GM21529 (cell line): ENCODE results near the gene IGIP.

Experiments used
- ATAC-seq: cut with Tn5 transposase; IDR thresholded peaks from one replicate; pipeline ENCODE4 v1.9.1; 2021; ENCODE audit not compliant: unreplicated experiment

Gene IGIP

GRCh38 chr5:140162275-140162674, 36.5 kb downstream of the IGIP start:
- no peak for ATAC-seq

DNA sequence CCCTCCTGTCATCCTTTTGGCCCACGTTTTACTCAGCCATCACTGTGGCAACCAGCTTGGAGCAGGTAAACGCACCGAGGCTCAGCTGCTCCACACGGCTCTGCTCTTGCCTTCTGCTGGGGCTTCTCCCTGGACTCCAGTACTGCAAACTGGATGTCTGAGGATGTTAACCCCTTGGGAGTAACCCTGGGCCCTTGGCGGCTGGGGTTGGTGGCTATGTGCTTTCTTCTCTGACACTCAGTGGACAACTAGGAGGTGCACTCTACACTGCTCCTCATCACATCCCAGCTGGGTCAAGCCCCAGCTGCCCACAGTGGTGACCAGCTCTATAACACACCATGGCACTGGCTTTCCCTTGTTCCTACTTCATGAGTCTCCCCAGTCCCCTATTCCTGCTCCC, 37.0 kb downstream of the IGIP start:
- no peak for ATAC-seq

DNA sequence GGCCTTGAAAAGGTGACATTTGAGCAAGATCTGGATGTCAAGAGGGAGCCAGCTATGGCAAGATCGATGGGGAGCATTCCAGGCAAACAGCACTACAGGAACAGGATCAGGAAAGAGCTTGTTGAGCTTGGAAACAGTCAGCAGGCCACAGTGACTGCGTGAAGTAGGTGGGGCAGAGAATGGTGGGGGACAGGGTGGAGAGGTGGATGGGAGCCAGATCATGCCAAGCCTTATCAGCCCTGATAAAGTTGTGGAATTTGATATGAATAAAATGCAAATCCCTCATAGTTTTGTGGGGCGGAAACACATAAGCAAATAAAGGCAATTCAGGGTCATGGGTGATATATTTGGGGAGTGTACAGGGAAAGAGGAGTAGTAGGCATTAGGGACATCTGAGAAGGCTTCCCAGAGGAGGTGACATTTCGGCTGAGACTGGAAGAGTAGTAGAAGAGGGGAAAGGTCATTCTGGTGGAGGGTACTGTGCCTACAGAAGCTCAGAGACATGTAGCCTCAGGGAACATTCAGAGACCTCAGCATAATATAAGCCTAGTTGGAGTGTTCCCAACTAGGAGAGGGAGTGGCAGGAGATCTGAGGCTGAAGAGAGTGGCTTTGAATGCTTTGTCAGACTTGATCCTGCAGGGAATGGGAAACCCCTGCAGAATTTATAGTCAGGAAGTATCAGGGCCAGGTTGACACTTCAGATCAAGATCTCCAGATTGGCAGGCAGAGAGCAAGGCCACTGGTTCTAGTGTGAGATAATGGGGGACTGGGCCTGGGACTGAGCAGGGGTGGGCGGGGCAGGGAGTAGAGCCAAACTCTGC, 39.6 kb downstream of the IGIP start:
- ATAC-seq: no peak

- no peak for ATAC-seq
These were observed 40.2 kb downstream of the IGIP start for GRCh38 chr5:140165923-140166270.

DNA sequence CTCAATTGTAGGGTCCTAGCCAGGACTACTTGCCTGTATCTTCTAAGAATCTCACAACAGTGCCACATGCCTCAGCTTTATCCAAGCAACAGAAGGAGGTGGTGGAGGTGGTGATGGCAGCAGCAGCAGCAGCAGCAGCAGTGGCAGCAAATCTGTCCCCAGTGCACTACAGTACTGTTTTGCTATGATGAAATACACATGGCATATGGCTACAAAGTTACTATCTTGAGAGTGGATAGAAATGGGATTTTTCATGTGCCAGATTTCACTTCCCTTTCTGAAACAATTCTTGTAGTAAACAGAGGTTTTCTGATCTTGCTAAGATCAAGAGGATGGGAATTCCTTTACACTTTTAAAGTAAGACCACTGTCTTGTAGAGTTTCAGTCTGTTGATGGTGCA, 41.2 kb downstream of the IGIP start:
- no peak for ATAC-seq

- ATAC-seq: no peak
These were observed 42.6 kb downstream of the IGIP start for GRCh38 chr5:140168371-140168770.

- no peak for ATAC-seq
These were observed 43.7 kb downstream of the IGIP start for GRCh38 chr5:140169410-140169809.

- ATAC-seq: no peak
These were observed 46.7 kb downstream of the IGIP start for GRCh38 chr5:140172483-140172882.

DNA sequence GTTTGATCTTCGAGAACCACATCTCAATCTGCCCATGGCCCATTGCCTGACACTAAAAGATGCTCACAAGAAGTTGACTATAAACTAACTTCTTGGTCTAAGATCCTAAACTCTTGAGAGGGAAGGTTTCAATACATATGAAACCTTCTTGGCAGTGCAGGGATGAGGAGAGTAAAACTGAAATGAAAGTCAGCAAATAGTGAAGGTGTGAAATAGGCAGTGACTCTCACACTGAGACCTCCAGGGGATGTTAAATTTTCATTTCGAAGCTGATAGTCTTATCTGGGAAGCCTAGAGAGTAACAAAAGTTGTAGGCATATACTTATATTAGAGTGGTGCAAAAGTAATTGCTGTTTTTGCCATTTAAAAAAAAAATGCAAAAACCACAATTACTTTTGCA, 48.3 kb downstream of the IGIP start:
- ATAC-seq: no peak

DNA sequence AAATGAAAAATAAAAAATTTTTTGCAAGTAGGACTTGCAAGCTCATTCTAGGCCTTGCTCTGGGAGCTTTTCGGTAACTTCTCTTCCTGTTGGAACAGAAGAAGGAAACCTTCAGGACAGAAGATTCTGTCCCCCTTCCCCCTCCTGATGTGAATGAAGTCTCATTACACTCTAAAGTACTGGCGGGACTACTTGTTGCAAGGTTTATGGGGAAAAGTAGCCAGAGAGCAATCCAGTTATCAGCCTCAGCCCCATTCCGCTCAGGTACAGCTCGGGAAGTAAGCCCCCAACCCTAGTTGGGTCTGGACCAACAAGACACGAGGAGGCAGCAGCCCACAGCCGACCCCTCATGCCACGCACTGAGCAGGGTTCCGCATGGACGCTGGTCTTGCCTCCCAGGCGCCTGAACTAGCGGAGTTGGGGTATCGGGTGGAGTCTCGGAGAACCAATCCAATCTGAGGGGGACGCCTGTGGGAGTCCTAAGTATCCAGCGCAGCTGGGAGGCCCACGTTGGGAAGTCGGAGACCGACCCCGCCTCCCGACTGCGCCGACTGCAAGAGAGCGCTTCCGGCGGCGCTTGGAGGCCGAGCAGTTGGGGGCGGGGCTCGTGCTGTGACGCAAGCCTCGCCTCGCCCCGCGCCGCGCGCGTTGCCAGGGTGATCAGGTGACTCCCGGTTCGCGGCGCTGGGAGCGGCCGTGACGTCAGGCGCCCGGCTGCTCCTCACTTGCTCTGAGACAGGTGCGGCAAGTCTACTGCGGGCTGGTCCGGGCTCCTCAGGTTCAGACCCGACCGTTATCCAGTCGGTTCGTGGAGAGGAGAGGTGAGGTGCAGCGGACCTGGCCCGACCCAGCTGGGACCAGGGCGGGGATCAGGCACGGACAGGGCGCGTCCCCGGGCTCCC, 49.0 kb downstream of the IGIP start, which contains the start of gene CYSTM1:
Gene CYSTM1, plus strand, starts transcription at position 724 of the 902 bp plus-strand sequence. CDS start 19,278 bp downstream, outside the sequence.
- ATAC-seq: peak; percentile 93

DNA sequence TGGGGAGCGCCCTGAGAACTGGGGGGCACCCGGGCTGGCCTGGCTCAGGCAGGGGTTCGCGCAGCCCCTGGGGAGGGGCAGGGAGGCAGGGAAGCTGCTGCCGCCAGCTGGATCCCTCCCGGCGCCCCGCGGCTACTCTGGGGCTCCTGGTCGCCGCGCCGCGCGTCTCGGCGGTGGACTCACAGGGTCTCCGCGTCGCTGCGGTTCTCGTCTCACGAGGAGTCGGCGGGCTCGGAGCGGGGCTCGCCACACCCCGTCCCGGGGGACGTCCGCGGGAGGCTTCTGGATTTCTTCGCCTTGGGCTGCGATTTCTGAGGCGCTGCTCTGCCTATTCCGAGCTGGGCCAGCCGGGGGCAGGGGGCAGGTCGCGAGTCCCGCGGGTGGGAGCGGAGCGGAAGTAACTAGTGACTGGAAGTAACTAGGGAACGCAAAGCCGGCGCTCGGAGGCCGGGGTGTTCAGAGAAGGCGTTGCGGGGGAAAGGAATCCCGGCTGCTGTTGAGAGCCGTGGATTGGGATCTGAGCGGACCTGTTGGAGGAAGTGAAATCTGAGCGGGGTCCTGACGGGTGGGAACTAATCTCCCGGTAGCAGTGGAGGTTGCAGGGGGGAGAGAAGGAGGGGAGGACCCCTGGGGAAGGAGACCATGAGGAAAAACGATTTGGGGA, 49.8 kb downstream of the IGIP start:
- ATAC-seq: peak; percentile 50

GRCh38 chr5:140176031-140176387, 50.3 kb downstream of the IGIP start:
- ATAC-seq: no peak

GRCh38 chr5:140178086-140178410, 52.3 kb downstream of the IGIP start:
- ATAC-seq: no peak

DNA sequence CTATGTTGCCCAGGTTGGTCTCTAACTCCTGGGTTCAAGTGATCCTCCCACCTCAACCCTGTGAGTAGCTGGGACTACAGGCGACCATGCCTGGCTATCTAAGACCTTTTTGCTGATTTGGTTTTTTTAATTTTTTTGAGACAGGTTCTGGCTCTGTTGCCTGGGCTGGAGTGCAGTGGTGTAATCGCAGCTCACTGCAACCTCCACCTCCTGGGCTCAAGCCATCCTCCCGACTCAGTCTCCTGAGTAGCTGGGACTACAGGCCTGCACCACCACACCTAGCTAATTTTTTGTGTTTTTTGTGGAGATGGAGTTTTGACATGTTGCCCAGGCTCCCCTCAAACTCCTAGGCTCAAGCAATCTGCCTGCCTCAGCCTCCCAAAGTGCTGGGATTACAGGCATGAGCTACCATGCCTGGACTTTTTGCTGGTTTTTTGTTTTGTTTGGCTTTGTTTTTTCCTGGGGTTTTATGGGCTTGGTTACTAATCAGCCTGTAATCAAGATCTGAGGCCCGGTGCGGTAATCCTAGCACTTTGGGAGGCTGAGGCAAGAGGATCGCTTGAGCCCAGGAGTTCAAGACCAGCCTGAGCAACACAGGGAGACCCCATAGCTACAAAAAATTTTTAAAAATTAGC, 52.9 kb downstream of the IGIP start:
- no peak for ATAC-seq
